ENCODE measurements around the gene STK33.

Gene STK33

DNA sequence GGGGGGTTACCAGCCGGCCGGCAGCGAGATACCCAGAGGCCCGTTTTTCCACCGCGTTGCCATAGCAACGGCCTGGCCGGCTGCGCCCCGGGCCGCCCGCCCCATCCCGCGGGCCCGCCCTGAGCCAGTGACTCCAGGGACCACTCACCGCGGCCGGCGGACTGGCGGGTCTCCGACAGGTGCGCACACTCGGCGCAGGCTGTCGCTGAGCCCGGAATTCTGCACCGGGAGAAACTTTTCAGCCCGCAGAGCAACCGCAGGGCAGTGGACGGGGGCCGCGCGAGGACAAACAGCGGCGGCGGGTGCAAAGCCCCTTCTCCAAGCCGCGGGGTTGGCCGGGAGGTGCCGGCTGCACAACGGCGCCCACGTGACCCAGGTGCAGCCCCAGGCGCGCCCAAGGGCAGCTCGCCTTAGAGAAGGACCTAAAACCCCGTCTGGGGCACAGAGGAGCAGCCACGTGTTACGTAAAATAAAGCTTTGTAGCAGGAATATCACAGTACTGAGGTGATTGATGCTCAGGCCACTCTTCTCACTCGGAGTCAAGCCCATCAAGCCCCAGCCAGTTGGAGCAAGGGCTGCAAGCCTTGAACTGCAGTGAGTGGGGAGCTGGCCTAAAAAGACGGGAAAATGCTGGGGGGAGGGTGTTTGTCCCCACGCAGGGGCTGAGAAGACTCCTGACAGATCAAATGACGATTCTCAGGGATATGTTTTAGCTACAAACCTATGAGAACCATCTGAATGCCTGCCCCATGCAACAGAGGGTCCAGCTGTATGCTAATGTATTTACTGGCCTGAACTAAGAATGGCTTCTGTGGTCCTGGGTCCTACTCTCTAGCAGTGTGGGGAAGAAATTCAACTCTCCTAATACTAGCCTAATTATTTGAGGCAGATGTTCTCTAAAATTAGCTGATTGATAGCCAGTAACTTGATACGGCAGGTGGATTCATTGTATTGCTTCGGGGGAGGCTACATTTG is at the start of gene STK33:
Gene STK33, minus strand, starts transcription at position 294 of the 975 bp plus-strand sequence. CDS start 119,323 bp downstream, outside the sequence.
- Histone ChIP-seq H3K36me3 (ENCODE audit: insufficient read depth, insufficient read length, low read length) (no peaks in the 10 kb centered on the region), H3K9ac (ENCODE audit: insufficient read length, low read depth) (peak within 1 kb of the TSS; percentile 80), H3K9me3 (ENCODE audit: insufficient read depth, low read length) (no peaks in the 10 kb centered on the region), H3K4me3 (ENCODE audit: insufficient read length, low read depth) (peak within 1 kb of the TSS; percentile 73), H3K27me3 (ENCODE audit: insufficient read depth, insufficient read length) (no peaks in the 10 kb centered on the region), H3K4me1 (ENCODE audit: insufficient read depth, insufficient read length) (no peaks in the 10 kb centered on the region)
- TF ChIP-seq SUZ12 (IDR thresholded peaks at IDR 0.05; ENCODE audit: extremely low read depth, insufficient read depth, insufficient read length), result no peak
- TF ChIP-seq YY1 (IDR thresholded peaks at IDR 0.05; ENCODE audit: insufficient read depth, insufficient read length), result no peak
- TF ChIP-seq ZNF274 (IDR thresholded peaks at IDR 0.05; ENCODE audit: low read depth, low read length), result no peak
- peak; percentile 42 for DNase-seq (ENCODE audit: low read depth, low spot score)

DNA sequence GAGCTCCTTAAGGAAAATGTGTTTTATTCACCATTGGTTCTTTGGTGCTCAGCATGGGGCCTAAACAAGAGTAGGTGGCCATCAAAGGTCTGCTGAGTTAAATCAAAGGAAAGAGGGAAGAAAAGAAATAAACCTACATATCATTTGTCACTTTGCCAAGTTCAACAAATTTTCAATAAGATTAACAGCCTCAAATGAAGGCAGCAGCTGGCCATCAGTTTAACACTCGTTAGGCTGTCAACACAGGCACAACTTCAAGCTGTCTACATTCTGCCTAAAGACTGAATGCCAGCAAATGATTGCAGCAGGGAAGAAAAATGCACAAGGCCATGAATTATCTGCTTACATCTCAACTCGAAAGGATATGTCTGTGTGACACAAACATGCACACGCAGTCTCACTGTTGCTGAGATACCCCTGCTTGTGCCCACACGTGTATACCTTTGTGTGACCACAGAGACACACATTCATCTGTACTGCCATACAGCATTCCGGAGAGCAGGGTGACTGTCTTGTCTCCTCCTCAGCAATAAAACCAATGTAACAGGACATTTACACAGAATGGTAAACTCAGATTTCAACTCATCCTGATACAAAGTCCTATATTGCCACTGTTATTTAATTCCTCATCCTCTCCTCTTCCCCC is 48.3 kb upstream of the STK33 start:
- H3K4me1 ChIP-seq (ENCODE audit: insufficient read depth, insufficient read length), result peaks cover 8% of the 10 kb centered on the region
- TF ChIP-seq SUZ12 (IDR thresholded peaks at IDR 0.05; ENCODE audit: extremely low read depth, insufficient read depth, insufficient read length) (no peak), YY1 (IDR thresholded peaks at IDR 0.05; ENCODE audit: insufficient read depth, insufficient read length) (no peak), ZNF274 (IDR thresholded peaks at IDR 0.05; ENCODE audit: low read depth, low read length) (no peak)
- peaks cover 18% of the 10 kb centered on the region for H3K36me3 ChIP-seq (ENCODE audit: insufficient read depth, insufficient read length, low read length)
- no peak overlapping the region for H3K9ac ChIP-seq (ENCODE audit: insufficient read length, low read depth)
- no peak overlapping the region for H3K4me3 ChIP-seq (ENCODE audit: insufficient read length, low read depth)
- H3K9me3 ChIP-seq (ENCODE audit: insufficient read depth, low read length), result no peaks in the 10 kb centered on the region; the same call in 1 of the 2 replicates
- no peak for DNase-seq (ENCODE audit: low read depth, low spot score)
- H3K27me3 ChIP-seq (ENCODE audit: insufficient read depth, insufficient read length), result no peaks in the 10 kb centered on the region

DNA sequence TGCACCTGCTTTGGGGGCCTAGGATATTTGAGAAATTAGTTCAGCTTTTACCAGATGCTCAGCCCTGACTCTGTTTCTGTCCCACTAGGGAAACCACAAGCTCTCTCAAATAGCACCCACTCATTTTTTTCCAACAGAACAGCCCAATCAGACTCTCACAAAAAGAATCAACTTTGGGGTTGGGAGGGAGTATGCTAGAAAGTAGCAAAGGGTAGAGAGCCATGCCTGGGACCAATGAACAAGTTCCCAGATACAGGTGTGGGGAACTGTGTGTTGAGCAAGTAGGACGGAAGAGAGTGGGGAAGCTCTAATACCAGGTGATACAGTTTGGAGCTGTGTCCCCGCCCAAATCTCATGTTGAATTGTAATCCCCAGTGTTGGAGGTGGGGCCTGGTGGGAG is 47.3 kb upstream of the STK33 start:
- H3K36me3 ChIP-seq (ENCODE audit: insufficient read depth, insufficient read length, low read length), result peaks cover 17% of the 10 kb centered on the region
- TF ChIP-seq YY1 (IDR thresholded peaks at IDR 0.05; ENCODE audit: insufficient read depth, insufficient read length), result no peak

DNA sequence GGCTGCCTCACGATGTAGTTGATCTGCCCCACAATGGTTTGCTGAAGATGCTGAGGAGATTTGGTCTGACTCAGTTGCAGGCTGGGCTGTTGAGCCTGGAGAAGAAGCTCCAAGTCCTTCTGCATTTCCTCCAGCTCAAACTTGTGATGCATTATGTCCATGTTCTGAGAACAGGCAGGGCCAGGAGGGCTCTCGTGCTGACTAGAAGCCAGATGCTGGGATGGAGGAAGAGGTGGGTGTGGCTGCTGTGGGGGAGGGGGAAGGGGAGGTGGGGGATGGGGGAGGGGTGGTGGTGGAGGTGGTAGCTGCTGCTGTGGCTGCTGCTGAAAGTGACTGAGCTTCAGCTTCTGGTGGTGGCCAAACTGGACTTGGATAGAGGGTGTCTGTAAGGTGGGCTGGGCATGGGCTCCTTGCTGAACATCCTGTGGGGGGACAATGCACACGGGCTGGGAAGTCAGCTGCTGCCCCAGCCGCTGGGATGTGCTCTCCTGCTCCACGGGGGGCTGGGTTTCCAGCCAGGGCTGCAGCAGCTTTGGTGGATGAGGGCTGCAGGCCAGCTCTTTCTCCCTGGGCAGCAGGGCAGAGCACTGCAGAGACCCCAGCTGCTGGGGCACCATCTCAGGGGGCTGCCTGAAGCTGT is 46.4 kb upstream of the STK33 start:
- no peak overlapping the region for H3K4me3 ChIP-seq (ENCODE audit: insufficient read length, low read depth)
- no peak for TF ChIP-seq SUZ12 (IDR thresholded peaks at IDR 0.05; ENCODE audit: extremely low read depth, insufficient read depth, insufficient read length)
- no peak for TF ChIP-seq ZNF274 (IDR thresholded peaks at IDR 0.05; ENCODE audit: low read depth, low read length)
- TF ChIP-seq YY1 (IDR thresholded peaks at IDR 0.05; ENCODE audit: insufficient read depth, insufficient read length), result no peak
- H3K9me3 ChIP-seq (ENCODE audit: insufficient read depth, low read length), result no peaks in the 10 kb centered on the region; the same call in 1 of the 2 replicates
- H3K36me3 ChIP-seq (ENCODE audit: insufficient read depth, insufficient read length, low read length), result peaks cover 8% of the 10 kb centered on the region
- DNase-seq (ENCODE audit: low read depth, low spot score), result no peak
- peaks cover 8% of the 10 kb centered on the region for H3K4me1 ChIP-seq (ENCODE audit: insufficient read depth, insufficient read length)
- no peaks in the 10 kb centered on the region for H3K27me3 ChIP-seq (ENCODE audit: insufficient read depth, insufficient read length)
- no peak overlapping the region for H3K9ac ChIP-seq (ENCODE audit: insufficient read length, low read depth)

More for the DNA sequence above, 47.3 kb upstream of the STK33 start:
- Histone ChIP-seq H3K9me3 (ENCODE audit: insufficient read depth, low read length) (no peaks in the 10 kb centered on the region; the same call in 1 of the 2 replicates), H3K4me3 (ENCODE audit: insufficient read length, low read depth) (no peak overlapping the region), H3K27me3 (ENCODE audit: insufficient read depth, insufficient read length) (no peaks in the 10 kb centered on the region), H3K9ac (ENCODE audit: insufficient read length, low read depth) (no peak overlapping the region), H3K4me1 (ENCODE audit: insufficient read depth, insufficient read length) (peaks cover 8% of the 10 kb centered on the region)
- no peak for DNase-seq (ENCODE audit: low read depth, low spot score)

DNA sequence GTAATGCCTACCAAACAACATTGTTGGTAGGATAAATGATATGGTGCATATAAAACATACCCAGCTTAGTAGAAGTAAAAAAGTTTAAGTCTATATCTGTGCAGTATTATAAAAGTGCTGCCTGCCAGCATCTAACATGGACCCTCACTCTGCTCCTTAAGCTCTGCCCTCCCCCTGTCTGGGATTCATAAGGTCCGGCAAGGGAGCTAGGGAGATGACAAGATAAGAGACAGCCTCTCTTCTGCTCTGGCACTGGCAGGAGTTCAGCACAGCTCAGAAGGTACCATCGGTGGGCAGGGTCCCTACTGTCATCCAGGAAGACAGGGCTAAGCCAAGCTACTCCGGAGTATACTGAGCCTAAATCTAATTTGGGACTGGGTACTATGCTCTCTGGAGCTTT is 45.6 kb upstream of the STK33 start:
- TF ChIP-seq SUZ12 (IDR thresholded peaks at IDR 0.05; ENCODE audit: extremely low read depth, insufficient read depth, insufficient read length) (no peak), ZNF274 (IDR thresholded peaks at IDR 0.05; ENCODE audit: low read depth, low read length) (no peak), YY1 (IDR thresholded peaks at IDR 0.05; ENCODE audit: insufficient read depth, insufficient read length) (no peak)
- Histone ChIP-seq H3K27me3 (ENCODE audit: insufficient read depth, insufficient read length) (no peaks in the 10 kb centered on the region), H3K9ac (ENCODE audit: insufficient read length, low read depth) (no peak overlapping the region), H3K36me3 (ENCODE audit: insufficient read depth, insufficient read length, low read length) (peaks cover 5% of the 10 kb centered on the region), H3K4me3 (ENCODE audit: insufficient read length, low read depth) (no peak overlapping the region), H3K4me1 (ENCODE audit: insufficient read depth, insufficient read length) (peaks cover 8% of the 10 kb centered on the region), H3K9me3 (ENCODE audit: insufficient read depth, low read length) (no peaks in the 10 kb centered on the region; the same call in 1 of the 2 replicates)
- no peak for DNase-seq (ENCODE audit: low read depth, low spot score)

GRCh38 chr11:8638300-8638699 is 44.3 kb upstream of the STK33 start:
- Histone ChIP-seq H3K4me3 (ENCODE audit: insufficient read length, low read depth) (no peak overlapping the region), H3K27me3 (ENCODE audit: insufficient read depth, insufficient read length) (no peaks in the 10 kb centered on the region), H3K36me3 (ENCODE audit: insufficient read depth, insufficient read length, low read length) (peaks cover 5% of the 10 kb centered on the region), H3K9me3 (ENCODE audit: insufficient read depth, low read length) (no peaks in the 10 kb centered on the region; the same call in 1 of the 2 replicates), H3K4me1 (ENCODE audit: insufficient read depth, insufficient read length) (peaks cover 8% of the 10 kb centered on the region), H3K9ac (ENCODE audit: insufficient read length, low read depth) (no peak overlapping the region)
- no peak for TF ChIP-seq SUZ12 (IDR thresholded peaks at IDR 0.05; ENCODE audit: extremely low read depth, insufficient read depth, insufficient read length)
- no peak for TF ChIP-seq YY1 (IDR thresholded peaks at IDR 0.05; ENCODE audit: insufficient read depth, insufficient read length)
- no peak for TF ChIP-seq ZNF274 (IDR thresholded peaks at IDR 0.05; ENCODE audit: low read depth, low read length)
- DNase-seq (ENCODE audit: low read depth, low spot score), result no peak

Measured in NT2/D1 (cell line).